Lung (tissue), 12 donors: ENCODE measurements around the gene GALNT9. TPM values are rescaled to one million over a fixed set of nuclear protein-coding genes. Genes with fewer than 3 reads are reported as not detected.

Experiments
- ATAC-seq: fragments of 200-7000 bp; cut with Tn5 transposase; one replicate; pipeline ENCODE4 v1.9.1; 2020; ENCODE audit warnings: moderate number of reproducible peaks; ENCODE audit not compliant: insufficient read depth, low FRiP score
- DNase-seq, 3 donors: peaks; one replicate each; pipeline ENCODE4 v3.0.0-alpha.2; 2013 to 2017
- H3K27ac ChIP-seq, 2 donors: one replicate each; pipeline ENCODE4 v1.5.1; 2013; ENCODE audit warnings: mild to moderate bottlenecking in 2 of 2, moderate library complexity in 2 of 2, control low read depth in 1 of 2, inconsistent platforms in 1 of 2, low read depth in 1 of 2, low read length in 1 of 2
- H3K27me3 ChIP-seq, 3 donors: one replicate each; pipeline ENCODE4 v1.5.1; 2013; ENCODE audit warnings: low read length in 2 of 3; ENCODE audit not compliant: control insufficient read depth in 3 of 3, insufficient read depth in 3 of 3
- H3K36me3 ChIP-seq, 4 donors: one replicate each; pipeline ENCODE4 v1.5.1; 2013; ENCODE audit warnings: low read length in 4 of 4, mild to moderate bottlenecking in 1 of 4, moderate library complexity in 1 of 4; ENCODE audit not compliant: control insufficient read depth in 4 of 4, insufficient read depth in 4 of 4
- H3K4me1 ChIP-seq, 5 donors: one replicate each; pipeline ENCODE4 v1.5.1; 2013; ENCODE audit warnings: low read length in 5 of 5, mild to moderate bottlenecking in 2 of 5, moderate library complexity in 1 of 5; ENCODE audit not compliant: control insufficient read depth in 5 of 5, insufficient read depth in 5 of 5
- H3K4me3 ChIP-seq: one replicate; pipeline ENCODE4 v1.5.1; 2013; ENCODE audit warnings: mild to moderate bottlenecking, control low read depth, moderate library complexity
- H3K9ac ChIP-seq, 2 donors: one replicate each; pipeline ENCODE4 v1.5.1; 2013; ENCODE audit warnings: low read length in 2 of 2, control low read depth in 1 of 2; ENCODE audit not compliant: insufficient read depth in 1 of 2
- H3K9me3 ChIP-seq, 4 donors: one replicate each; pipeline ENCODE4 v1.5.1; 2013; ENCODE audit warnings: low read length in 3 of 4, mild to moderate bottlenecking in 1 of 4, moderate library complexity in 1 of 4; ENCODE audit not compliant: control insufficient read depth in 4 of 4, insufficient read depth in 3 of 4
- WGBS, 2 donors: extraction: QIAGEN DNeasy Blood & Tissue Kit; methylation state at CpG; one replicate each; pipeline ENCODE4 v1.1.7; 2013; 5-methylcytosine and 5-hydroxymethylcytosine counted together
- polyA plus RNA-seq, 2 donors: library from polyadenylated mRNA; stranded (reverse); fragments of 200-250 nt; gene quantifications; one replicate each; pipeline ENCODE4 v1.2.1, GENCODE V29; 2013
- total RNA-seq, 2 donors: library from RNA; depleted of rRNA in 1 of 2; stranded (reverse); fragments of >200 nt in 1 of 2; gene quantifications; one replicate each; pipeline ENCODE4 v1.2.1, GENCODE V29; 2014 to 2021
- TF ChIP-seq, protein P1 (sequence below): IDR thresholded peaks from 2 replicates; pipeline ENCODE4 v1.5.1; 2012; ENCODE audit warnings: mild to moderate bottlenecking; ENCODE audit errors: control extremely low read depth, extremely low read depth
- donor health status: control.
- donor health status: control.
- donor health status: Bipolar disorder and iron deficiency.
- donor health status: healthy.
- donor health status: DM: yes; HTN: yes; CAD: no.

GALNT9 gene
- total and polyA plus RNA-seq, 4 donors: 0.13 to 1.7 (median 0.79) TPM

- 61 to 70% methylated on average over 13 to 14 of the region's 14 CpGs for WGBS, 2 donors
- no peak for ATAC-seq
- no peak for DNase-seq
- Histone ChIP-seq H3K9me3 (peaks cover 0 to 10% (median 4%) of the 10 kb centered on the region in 4 donors), H3K27ac (no peak overlapping the region), H3K36me3 (peaks cover 0 to 22% (median 12%) of the 10 kb centered on the region in 4 donors), H3K4me3 (no peak overlapping the region), H3K4me1 (peaks cover 0 to 17% (median 3%) of the 10 kb centered on the region in 5 donors), H3K9ac (no peak overlapping the region), H3K27me3 (peaks cover 0 to 16% (median 12%) of the 10 kb centered on the region in 3 donors)
- TF ChIP-seq, protein P1, sequence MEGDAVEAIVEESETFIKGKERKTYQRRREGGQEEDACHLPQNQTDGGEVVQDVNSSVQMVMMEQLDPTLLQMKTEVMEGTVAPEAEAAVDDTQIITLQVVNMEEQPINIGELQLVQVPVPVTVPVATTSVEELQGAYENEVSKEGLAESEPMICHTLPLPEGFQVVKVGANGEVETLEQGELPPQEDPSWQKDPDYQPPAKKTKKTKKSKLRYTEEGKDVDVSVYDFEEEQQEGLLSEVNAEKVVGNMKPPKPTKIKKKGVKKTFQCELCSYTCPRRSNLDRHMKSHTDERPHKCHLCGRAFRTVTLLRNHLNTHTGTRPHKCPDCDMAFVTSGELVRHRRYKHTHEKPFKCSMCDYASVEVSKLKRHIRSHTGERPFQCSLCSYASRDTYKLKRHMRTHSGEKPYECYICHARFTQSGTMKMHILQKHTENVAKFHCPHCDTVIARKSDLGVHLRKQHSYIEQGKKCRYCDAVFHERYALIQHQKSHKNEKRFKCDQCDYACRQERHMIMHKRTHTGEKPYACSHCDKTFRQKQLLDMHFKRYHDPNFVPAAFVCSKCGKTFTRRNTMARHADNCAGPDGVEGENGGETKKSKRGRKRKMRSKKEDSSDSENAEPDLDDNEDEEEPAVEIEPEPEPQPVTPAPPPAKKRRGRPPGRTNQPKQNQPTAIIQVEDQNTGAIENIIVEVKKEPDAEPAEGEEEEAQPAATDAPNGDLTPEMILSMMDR: no peak
Measured at GRCh38 chr12:132161036-132161781, 168.2 kb downstream of the GALNT9 start.

DNA sequence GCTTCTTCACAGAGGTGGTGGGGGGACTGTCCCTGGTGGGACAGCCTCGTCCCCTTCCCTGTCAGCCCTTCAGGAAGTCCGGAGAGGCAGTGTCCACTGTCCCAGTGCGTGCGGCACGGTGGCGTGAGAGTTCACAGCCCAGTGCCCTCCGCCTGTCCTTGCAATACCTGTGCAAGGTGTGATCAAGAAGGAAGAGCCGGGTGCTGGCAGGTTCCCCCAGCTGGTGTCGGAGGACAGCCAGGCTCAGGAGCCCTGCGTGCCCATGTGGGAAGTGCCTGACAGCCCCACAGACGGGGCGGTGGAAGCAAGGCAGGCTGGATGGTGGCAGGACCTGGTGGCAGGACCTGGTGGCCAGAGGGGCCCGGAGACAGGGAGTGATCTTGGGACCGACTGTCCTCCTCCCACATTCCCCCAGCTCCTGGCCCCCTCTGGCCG, 168.8 kb downstream of the GALNT9 start:
- no peak for ATAC-seq
- TF ChIP-seq, protein P1: no peak
- no peak overlapping the region for H3K9ac ChIP-seq
- peaks cover 0 to 16% (median 12%) of the 10 kb centered on the region in 3 donors for H3K27me3 ChIP-seq
- peaks cover 0 to 17% (median 3%) of the 10 kb centered on the region in 5 donors for H3K4me1 ChIP-seq
- H3K9me3 ChIP-seq: peaks cover 0 to 10% (median 4%) of the 10 kb centered on the region in 4 donors
- no peak for DNase-seq
- WGBS, 2 donors: 81 to 87% methylated on average over 14 to 15 of the region's 15 CpGs
- H3K36me3 ChIP-seq: peaks cover 0 to 28% (median 13%) of the 10 kb centered on the region in 4 donors
- no peak overlapping the region for H3K4me3 ChIP-seq
- H3K27ac ChIP-seq: no peak overlapping the region

- ATAC-seq: no peak
- no peak overlapping the region for H3K27ac ChIP-seq
- no peak overlapping the region for H3K4me3 ChIP-seq
- DNase-seq: no peak
- H3K9ac ChIP-seq: no peak overlapping the region
- H3K9me3 ChIP-seq: peaks cover 0 to 10% (median 4%) of the 10 kb centered on the region in 4 donors
- H3K27me3 ChIP-seq: peaks cover 0 to 16% (median 12%) of the 10 kb centered on the region in 3 donors
- WGBS, 2 donors: 78 to 89% methylated on average over 16 of the region's 16 CpGs
- TF ChIP-seq, protein P1: no peak
- H3K36me3 ChIP-seq: peaks cover 0 to 29% (median 13%) of the 10 kb centered on the region in 4 donors
- peaks cover 0 to 17% (median 3%) of the 10 kb centered on the region in 5 donors for H3K4me1 ChIP-seq
Measured at GRCh38 chr12:132160016-132160415, 169.4 kb downstream of the GALNT9 start.
